ENCODE measurements around the gene SS18L1.

- TF ChIP-seq CTCF (IDR thresholded peaks at IDR 0.05; ENCODE audit: insufficient read depth, low read length): no peak
- TF ChIP-seq POLR2AphosphoS5 (IDR thresholded peaks at IDR 0.05; ENCODE audit: low read depth): no peak
Measured at GRCh38 chr20:62139636-62140035, 3.9 kb upstream of the SS18L1 start.
